Naive thymus-derived CD4-positive, alpha-beta T cell (primary cell): ENCODE data around the gene RRAS. TPM values are rescaled to one million over a fixed set of nuclear protein-coding genes. Genes with fewer than 3 reads are reported as not detected.
A peak's percentile ranks its signal among the peaks of the same experiment; 100 is the strongest.

Experiments used
- ATAC-seq: fragments of 150-1000 bp; cut with Tn5 transposase; 2 replicates; pipeline ENCODE4 v1.10.0; 2021; ENCODE audit warnings: mild to moderate bottlenecking, moderate library complexity
- CTCF ChIA-PET: fragments of 350-600 bp; sonication (Branson Sonifier 250); formaldehyde crosslinking; loops from one replicate; lab custom pipeline; 2021; ENCODE audit warnings: antibody characterized with exemption; lab: Charles Lee
- POLR2A ChIA-PET: fragments of 350-600 bp; sonication (Branson Sonifier 250); formaldehyde crosslinking; loops from one replicate; lab custom pipeline; 2021; ENCODE audit warnings: antibody characterized with exemption, inconsistent platforms; lab: Charles Lee
- DNase-seq, 9 donors: peaks; one replicate each; pipeline versions ENCODE4 v3.0.0 to v3.0.0-alpha.2; 2020 to 2022; ENCODE audit warnings: mixed read lengths in 1 of 9
- H3K27ac ChIP-seq: one replicate; pipeline ENCODE4 v1.7.0; 2013; ENCODE audit warnings: mild to moderate bottlenecking, low read depth, low read length, moderate library complexity
- H3K27me3 ChIP-seq, 2 donors: one replicate each; pipeline ENCODE4 v1.7.0; 2013; ENCODE audit warnings: low read length in 2 of 2, mild to moderate bottlenecking in 2 of 2, moderate library complexity in 2 of 2; ENCODE audit not compliant: control insufficient read depth in 2 of 2, insufficient read depth in 2 of 2
- H3K36me3 ChIP-seq, 3 experiments: 1 replicate in 2 of 3; 2 replicates in 1 of 3; pipeline ENCODE4 v1.7.0; 2013; ENCODE audit warnings: low read length in 3 of 3, mild to moderate bottlenecking in 3 of 3, moderate library complexity in 1 of 3; ENCODE audit not compliant: insufficient read depth in 3 of 3, control insufficient read depth in 2 of 3
- H3K4me1 ChIP-seq, 2 donors: one replicate each; pipeline ENCODE4 v1.7.0; 2013; ENCODE audit warnings: low read length in 2 of 2, mild to moderate bottlenecking in 2 of 2, moderate library complexity in 1 of 2; ENCODE audit not compliant: control insufficient read depth in 2 of 2, insufficient read depth in 2 of 2
- H3K4me3 ChIP-seq: 2 replicates; pipeline ENCODE4 v1.7.0; 2013; ENCODE audit warnings: mild to moderate bottlenecking, low read length
- H3K9me3 ChIP-seq, 3 experiments: 1 replicate in 2 of 3; 2 replicates in 1 of 3; pipeline ENCODE4 v1.7.0; 2013; ENCODE audit warnings: low read length in 3 of 3; ENCODE audit not compliant: control insufficient read depth in 2 of 3
- H3K27ac Mint-ChIP-seq, 9 donors: one replicate each; pipeline ENCODE4 v1.8.0; 2020 to 2022; ENCODE audit warnings: mixed read lengths in 9 of 9, mild to moderate bottlenecking in 8 of 9, moderate library complexity in 5 of 9, inconsistent platforms in 2 of 9
- H3K27me3 Mint-ChIP-seq, 5 donors: one replicate each; pipeline ENCODE4 v1.8.0; 2021 to 2022; ENCODE audit warnings: mixed read lengths in 5 of 5, mild to moderate bottlenecking in 1 of 5
- H3K36me3 Mint-ChIP-seq, 5 donors: one replicate each; pipeline ENCODE4 v1.8.0; 2020 to 2022; ENCODE audit warnings: mixed read lengths in 5 of 5, mild to moderate bottlenecking in 3 of 5, inconsistent platforms in 1 of 5
- H3K4me1 Mint-ChIP-seq, 7 donors: one replicate each; pipeline ENCODE4 v1.8.0; 2020 to 2022; ENCODE audit warnings: mixed read lengths in 7 of 7, mild to moderate bottlenecking in 3 of 7, inconsistent platforms in 1 of 7
- H3K4me3 Mint-ChIP-seq, 10 donors: one replicate each; pipeline ENCODE4 v1.8.0; 2020 to 2022; ENCODE audit warnings: mild to moderate bottlenecking in 10 of 10, mixed read lengths in 10 of 10, moderate library complexity in 6 of 10, inconsistent platforms in 2 of 10
- H3K9me3 Mint-ChIP-seq, 11 donors: one replicate each; pipeline ENCODE4 v1.8.0; 2020 to 2022; ENCODE audit warnings: mixed read lengths in 11 of 11, mild to moderate bottlenecking in 4 of 11, inconsistent platforms in 1 of 11, moderate library complexity in 1 of 11
- intact Hi-C, 2 donors: fragments of 100-400 bp; cut with micrococcal nuclease; formaldehyde crosslinking; loops; one replicate each; pipeline ENCODE4 v1.15.1; 2023
- polyA plus RNA-seq, 2 donors: library from polyadenylated mRNA; unstranded; fragments of 300-500 nt; fragmentation: Illumina TruSeq; gene quantifications; one replicate each; pipeline ENCODE4 v1.2.3, GENCODE V29; 2021
- total RNA-seq, 6 experiments: library from RNA in 5 of 6; stranded (reverse) in 5 of 6; gene quantifications; 1 replicate in 5 of 6; 2 replicates in 1 of 6; pipeline ENCODE4 v1.2.3 and lab custom pipeline; 2021 to 2026

RRAS gene
- total and polyA plus RNA-seq, 7 experiments from 2014 or later: 11.0 to 37.0 (median 13.9) TPM

- peak; percentile 76 to 93 (median 90) for DNase-seq
- Mint-ChIP-seq H3K27ac (peak overlapping the region; percentile 82 to 95 (median 93)), H3K4me1 (peaks cover 25 to 37% (median 31%) of the 10 kb centered on the region in 7 donors), H3K9me3 (no peaks in the 10 kb centered on the region), H3K36me3 (peaks cover 0 to 18% (median 8%) of the 10 kb centered on the region in 5 donors), H3K27me3 (peaks cover 0 to 5% (median 0%) of the 10 kb centered on the region in 5 donors), H3K4me3 (peak overlapping the region; percentile 85 to 95 (median 92))
- Histone ChIP-seq H3K4me1 (peaks cover 15 to 18% of the 10 kb centered on the region in 2 donors), H3K27me3 (no peaks in the 10 kb centered on the region), H3K9me3 (no peaks in the 10 kb centered on the region), H3K36me3 (peaks cover 3 to 53% (median 8%) of the 10 kb centered on the region in 3 experiments), H3K27ac (peak overlapping the region; percentile 86), H3K4me3 (peak overlapping the region; percentile 85)
- ATAC-seq: peak; percentile 69
- CTCF ChIA-PET: interaction anchor here (0.6 to 1.1 kb wide), 4 partner anchors 34 to 84 kb away, joined by 3 to 4 read pairs (median 3); partner anchors contain the start of gene PRMT1
- intact Hi-C loops: loop anchor here (5.0 kb wide), 5 partner anchors 224 to 1266 kb away; partner anchors contain the start of genes MED25 (in 2 of the 2), AKT1S1 (in 1 of the 2), C19orf73 (in 1 of the 2) and EMP3 (in 1 of the 2)
- POLR2A ChIA-PET: interaction anchor here (0.5 to 2.5 kb wide), 12 partner anchors 13 to 257 kb away, joined by 3 to 19 read pairs (median 4); partner anchors contain the start of genes ALDH16A1, BCL2L12, IRF3 and NOSIP
Observed at GRCh38 chr19:49593233-49594113, 46.5 kb downstream of the RRAS start.

DNA sequence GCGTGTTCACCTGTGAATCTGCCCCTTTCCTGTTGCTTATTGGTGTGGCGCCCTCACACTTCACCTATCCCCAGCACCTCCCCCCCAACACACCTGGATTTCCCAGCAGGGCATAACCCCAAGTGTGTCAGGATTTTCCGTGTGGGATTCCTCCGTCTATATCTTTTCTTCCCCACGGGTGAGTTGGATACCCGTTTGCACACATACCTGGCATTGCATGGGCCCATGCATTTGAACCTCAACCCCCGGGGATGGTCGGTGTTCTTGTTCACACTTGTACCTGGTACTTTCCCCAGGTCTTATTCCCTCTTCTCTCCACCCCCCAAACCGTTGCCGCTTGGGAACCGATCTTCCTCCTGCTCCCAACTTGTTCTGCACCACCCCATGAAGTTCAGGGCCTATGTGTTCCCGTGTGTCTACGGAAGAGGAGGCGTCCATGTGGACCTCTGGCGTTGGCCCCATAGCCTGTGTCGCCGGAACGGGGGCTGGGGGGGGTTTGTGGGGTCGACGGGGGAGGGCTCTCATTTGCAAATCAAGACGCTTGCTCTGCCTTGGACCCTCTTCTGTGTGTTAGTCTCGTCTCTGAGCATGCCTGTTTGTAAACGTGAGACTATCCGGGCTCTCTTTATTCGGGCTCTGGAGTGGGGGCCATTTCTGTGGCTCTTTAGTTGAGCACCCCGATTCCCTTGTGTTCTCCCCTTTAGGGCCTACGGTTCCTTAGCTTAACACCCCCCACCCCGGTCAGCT, 47.3 kb downstream of the RRAS start:
- Mint-ChIP-seq H3K27ac (peak overlapping the region; percentile 82 to 95 (median 93)), H3K36me3 (peaks cover 0 to 18% (median 8%) of the 10 kb centered on the region in 5 donors), H3K4me1 (peaks cover 26 to 42% (median 31%) of the 10 kb centered on the region in 7 donors), H3K9me3 (no peaks in the 10 kb centered on the region), H3K27me3 (peaks cover 0 to 12% (median 0%) of the 10 kb centered on the region in 5 donors), H3K4me3 (peak overlapping the region; percentile 85 to 95 (median 92))
- POLR2A ChIA-PET: interaction anchor here (0.5 to 4.5 kb wide), 21 partner anchors 11 to 835 kb away, joined by 3 to 82 read pairs (median 5); partner anchors contain the start of genes ALDH16A1, BCL2L12, IRF3 and NOSIP
- CTCF ChIA-PET: interaction anchor here (0.6 to 1.3 kb wide), 4 partner anchors 38 to 84 kb away, joined by 3 to 4 read pairs (median 3); partner anchors contain the start of genes PRMT1 and RRAS
- ATAC-seq (no peak), DNase-seq (peak in 2 of 9 donors; percentile 20 to 32)
- intact Hi-C loops: loop anchor here (5.0 kb wide), 5 partner anchors 225 to 1265 kb away; partner anchors contain the start of genes MED25 (in 2 of the 2), AKT1S1 (in 1 of the 2), C19orf73 (in 1 of the 2) and EMP3 (in 1 of the 2)
- no peaks in the 10 kb centered on the region for H3K9me3 ChIP-seq
- peaks cover 3 to 50% (median 8%) of the 10 kb centered on the region in 3 experiments for H3K36me3 ChIP-seq
- peak overlapping the region; percentile 86 for H3K27ac ChIP-seq
- H3K4me1 ChIP-seq: peaks cover 15 to 18% of the 10 kb centered on the region in 2 donors
- no peaks in the 10 kb centered on the region for H3K27me3 ChIP-seq
- H3K4me3 ChIP-seq: peak overlapping the region; percentile 85

DNA sequence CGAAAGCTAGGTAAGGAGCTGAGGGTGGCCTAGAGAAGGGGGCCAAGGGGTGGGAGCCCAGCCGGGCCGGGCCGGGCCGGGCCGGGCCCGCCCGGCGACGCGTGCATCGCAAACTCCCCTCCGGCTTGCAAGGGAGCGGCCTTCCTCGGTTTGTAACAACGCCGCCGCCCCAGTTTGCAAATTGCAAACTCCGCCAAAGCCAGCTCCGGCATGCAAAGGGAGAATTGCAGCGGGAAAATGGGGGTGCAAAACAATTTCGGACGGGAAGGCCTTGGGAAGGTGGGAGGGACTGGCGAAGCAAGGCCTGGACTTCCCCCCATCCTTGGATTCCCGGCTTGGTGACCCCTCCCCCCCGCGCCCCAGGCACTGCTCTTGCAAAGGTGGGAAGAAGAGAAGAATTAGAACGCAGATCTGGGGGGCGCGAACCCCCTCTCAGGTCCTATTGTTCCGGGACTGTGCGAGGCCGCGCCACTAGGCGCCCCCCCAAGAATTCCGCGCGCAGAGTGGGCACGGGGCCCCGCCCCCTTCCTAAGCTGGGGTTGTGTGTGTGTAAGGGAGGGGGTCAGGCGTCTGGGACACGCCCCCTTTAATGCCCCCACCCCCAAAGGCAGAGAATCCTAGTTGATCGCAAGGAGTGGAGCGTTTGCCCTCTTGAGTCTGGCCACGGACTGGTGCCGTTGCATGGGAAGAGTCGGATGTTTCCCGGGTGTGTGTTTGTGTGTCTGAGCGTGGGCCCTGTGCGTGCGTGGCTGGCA, 48.0 kb downstream of the RRAS start:
- intact Hi-C loops: loop anchor here (2.0 to 5.0 kb wide), 7 partner anchors 73 to 1265 kb away; partner anchors contain the start of genes MED25 (in 2 of the 2), AKT1S1 (in 1 of the 2), BCL2L12 (in 1 of the 2) and C19orf73 (in 1 of the 2)
- H3K9me3 Mint-ChIP-seq: no peaks in the 10 kb centered on the region
- POLR2A ChIA-PET: interaction anchor here (0.6 to 4.5 kb wide), 18 partner anchors 12 to 835 kb away, joined by 3 to 82 read pairs (median 5); partner anchors contain the start of genes ALDH16A1, BCL2L12, IRF3 and NOSIP

GRCh38 chr19:49590971-49591730, 48.8 kb downstream of the RRAS start, which contains the start of gene PRR12:
Gene PRR12 (plus strand): TSS chr19:49591182. CDS start chr19:49591655, 473 bp downstream.
- ChIA-PET POLR2A (interaction anchor here (0.6 to 4.5 kb wide), 24 partner anchors 11 to 1081 kb away, joined by 3 to 82 read pairs (median 5); partner anchors contain the start of genes ALDH16A1, BCL2L12, FUT2 and IRF3), CTCF (interaction anchor here (0.5 to 1.4 kb wide), 4 partner anchors 24 to 140 kb away, joined by 3 to 5 read pairs (median 3); partner anchors contain the start of genes PIH1D1 and RRAS)
- H3K4me1 Mint-ChIP-seq: peaks cover 26 to 42% (median 31%) of the 10 kb centered on the region in 7 donors
- peak within 1 kb of the TSS; percentile 97 for H3K4me3 ChIP-seq
- intact Hi-C loops: loop anchor here (1.0 to 5.0 kb wide), 16 partner anchors 11 to 1264 kb away; partner anchors contain the start of genes AKT1S1 (in 2 of the 2), BCL2L12 (in 2 of the 2), IRF3 (in 2 of the 2) and MED25 (in 2 of the 2)
- peaks cover 0 to 12% (median 0%) of the 10 kb centered on the region in 5 donors for H3K27me3 Mint-ChIP-seq
- peak; percentile 24 for ATAC-seq
- H3K9me3 ChIP-seq: no peaks in the 10 kb centered on the region
- peak; percentile 50 to 83 (median 76) for DNase-seq
- H3K36me3 Mint-ChIP-seq: peaks cover 0 to 18% (median 8%) of the 10 kb centered on the region in 5 donors
- H3K9me3 Mint-ChIP-seq: no peaks in the 10 kb centered on the region
- peak within 1 kb of the TSS; percentile 85 to 95 (median 94) for H3K4me3 Mint-ChIP-seq
- H3K27ac Mint-ChIP-seq: peak within 1 kb of the TSS; percentile 79 to 95 (median 94)
- H3K27me3 ChIP-seq: no peaks in the 10 kb centered on the region
- H3K36me3 ChIP-seq: peaks cover 3 to 36% (median 8%) of the 10 kb centered on the region in 3 experiments
- peaks cover 15 to 18% of the 10 kb centered on the region in 2 donors for H3K4me1 ChIP-seq
- H3K27ac ChIP-seq: peak within 1 kb of the TSS; percentile 86

More for the DNA sequence above, 48.0 kb downstream of the RRAS start:
- Histone ChIP-seq H3K27me3 (no peaks in the 10 kb centered on the region), H3K9me3 (no peaks in the 10 kb centered on the region), H3K36me3 (peaks cover 3 to 43% (median 8%) of the 10 kb centered on the region in 3 experiments), H3K4me1 (peaks cover 15 to 18% of the 10 kb centered on the region in 2 donors), H3K27ac (peak overlapping the region; percentile 86), H3K4me3 (peak overlapping the region; percentile 85)
- CTCF ChIA-PET: interaction anchor here (1.3 to 1.4 kb wide), 2 partner anchors 49 to 140 kb away, joined by 3 read pairs; partner anchors contain the start of genes PIH1D1 and RRAS
- Mint-ChIP-seq H3K36me3 (peaks cover 0 to 18% (median 8%) of the 10 kb centered on the region in 5 donors), H3K27me3 (peaks cover 0 to 12% (median 0%) of the 10 kb centered on the region in 5 donors), H3K27ac (peak overlapping the region; percentile 72 to 95 (median 93)), H3K4me1 (peaks cover 26 to 42% (median 31%) of the 10 kb centered on the region in 7 donors), H3K4me3 (peak overlapping the region; percentile 85 to 95 (median 92))
- DNase-seq: peak in 8 of 9 donors; percentile 39 to 64 (median 60)
- ATAC-seq: no peak
